IgD-negative memory B cell (primary cell): ENCODE measurements around the gene ZNF189. TPM values are rescaled to one million over a fixed set of nuclear protein-coding genes. Genes with fewer than 3 reads are reported as not detected.

Source experiments
- H3K27ac Mint-ChIP-seq, 3 donors: one replicate each; pipeline ENCODE4 v1.8.0; 2020 to 2022; ENCODE audit warnings: mild to moderate bottlenecking in 3 of 3, mixed read lengths in 3 of 3, moderate library complexity in 1 of 3
- H3K27me3 Mint-ChIP-seq: one replicate; pipeline ENCODE4 v1.8.0; 2021; ENCODE audit warnings: mixed read lengths
- H3K36me3 Mint-ChIP-seq: one replicate; pipeline ENCODE4 v1.8.0; 2020; ENCODE audit warnings: mild to moderate bottlenecking, mixed read lengths
- H3K4me1 Mint-ChIP-seq, 3 donors: one replicate each; pipeline ENCODE4 v1.8.0; 2020 to 2022; ENCODE audit warnings: mixed read lengths in 3 of 3, mild to moderate bottlenecking in 1 of 3
- H3K4me3 Mint-ChIP-seq, 4 donors: one replicate each; pipeline ENCODE4 v1.8.0; 2020 to 2022; ENCODE audit warnings: mild to moderate bottlenecking in 4 of 4, mixed read lengths in 4 of 4, moderate library complexity in 3 of 4
- H3K9me3 Mint-ChIP-seq, 3 donors: one replicate each; pipeline ENCODE4 v1.8.0; 2020 to 2021; ENCODE audit warnings: mixed read lengths in 3 of 3, mild to moderate bottlenecking in 1 of 3
- polyA plus RNA-seq: library from polyadenylated mRNA; unstranded; fragments of 300-500 nt; fragmentation: Illumina TruSeq; gene quantifications from one replicate; pipeline ENCODE4 v1.2.3, GENCODE V29; 2021

The ZNF189 gene
- polyA plus RNA-seq, 1 donor from 2014 or later: 3.8 TPM

DNA sequence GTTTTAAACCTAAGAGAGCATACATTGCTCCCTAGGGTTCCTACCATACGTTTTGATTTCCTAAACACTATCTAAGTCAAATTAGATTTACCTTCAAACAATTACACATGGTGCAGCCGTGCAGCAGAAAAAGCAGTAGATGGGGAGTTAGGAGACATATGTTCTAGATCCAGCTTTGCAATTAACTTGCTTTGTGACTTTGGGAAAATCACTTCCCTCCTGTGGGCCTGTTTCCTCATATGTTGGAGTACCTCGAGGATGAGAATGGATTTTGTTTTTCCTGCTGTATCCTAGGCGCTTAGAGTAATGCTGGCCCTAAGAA is 944 bp upstream of the ZNF189 start:
- peaks cover 2 to 7% (median 3%) of the 10 kb centered on the region in 3 donors for H3K9me3 Mint-ChIP-seq
- peaks cover 2% of the 10 kb centered on the region for H3K27me3 Mint-ChIP-seq
- peaks cover 27% of the 10 kb centered on the region for H3K36me3 Mint-ChIP-seq
- peak overlapping the region; percentile 93 to 100 (median 98) for H3K4me3 Mint-ChIP-seq
- peaks cover 39 to 68% (median 53%) of the 10 kb centered on the region in 3 donors for H3K4me1 Mint-ChIP-seq
- H3K27ac Mint-ChIP-seq: peak overlapping the region; percentile 81 to 99 (median 98)

DNA sequence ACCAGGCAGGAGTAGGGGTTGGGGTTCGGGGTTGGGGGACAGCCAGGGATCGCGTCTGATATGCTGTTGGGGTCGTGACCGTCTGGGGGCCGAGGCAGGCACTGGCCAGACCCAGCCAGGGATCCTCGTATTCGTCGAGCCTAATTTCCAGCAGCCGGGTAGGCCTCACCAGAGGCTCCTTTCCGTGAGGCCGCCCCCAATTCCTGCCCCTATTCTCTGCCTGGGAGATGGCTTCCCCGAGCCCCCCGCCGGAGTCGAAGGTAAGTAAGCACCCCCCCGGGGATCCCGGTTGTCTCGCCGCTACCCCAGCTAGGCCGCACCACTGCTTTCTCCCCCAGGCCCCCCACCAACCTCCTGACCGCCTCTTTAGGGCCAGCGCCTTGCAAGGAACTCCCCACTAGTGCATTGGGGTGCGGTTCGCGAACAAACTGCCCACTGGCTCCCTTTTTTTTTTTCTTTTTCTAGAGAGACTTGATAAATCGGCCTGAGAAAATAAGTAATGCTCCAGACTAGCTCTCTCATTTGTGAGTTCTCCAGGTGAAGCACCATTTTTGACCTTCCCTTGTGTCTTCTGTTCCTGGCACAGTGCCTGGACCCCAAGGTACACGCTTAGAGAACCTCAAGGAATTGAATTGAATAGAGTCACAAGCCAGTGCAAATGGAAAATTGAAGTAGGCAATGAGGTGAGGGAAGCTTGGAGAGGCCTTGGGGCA is 435 bp downstream of the ZNF189 start:
- H3K4me1 Mint-ChIP-seq: peaks cover 38 to 68% (median 54%) of the 10 kb centered on the region in 3 donors
- peak overlapping the region; percentile 81 to 99 (median 98) for H3K27ac Mint-ChIP-seq
- peaks cover 2% of the 10 kb centered on the region for H3K27me3 Mint-ChIP-seq
- H3K9me3 Mint-ChIP-seq: peaks cover 2 to 13% (median 8%) of the 10 kb centered on the region in 3 donors
- peaks cover 30% of the 10 kb centered on the region for H3K36me3 Mint-ChIP-seq
- peak overlapping the region; percentile 93 to 100 (median 98) for H3K4me3 Mint-ChIP-seq

DNA sequence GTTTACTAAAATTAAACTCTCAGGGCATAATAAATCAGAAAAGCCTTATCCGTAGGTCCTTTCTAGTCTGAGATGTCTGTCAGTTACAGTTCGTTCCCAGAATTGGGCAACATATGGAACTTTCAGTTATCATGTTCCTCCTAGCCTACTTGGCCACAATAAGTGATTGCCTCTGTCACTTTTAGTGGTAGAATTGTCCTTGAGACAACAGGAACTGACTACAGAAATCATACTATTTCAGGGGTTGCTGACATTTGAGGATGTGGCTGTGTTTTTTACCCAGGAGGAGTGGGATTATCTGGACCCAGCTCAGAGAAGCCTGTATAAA is 956 bp downstream of the ZNF189 start:
- peaks cover 4 to 11% (median 8%) of the 10 kb centered on the region in 3 donors for H3K9me3 Mint-ChIP-seq

DNA sequence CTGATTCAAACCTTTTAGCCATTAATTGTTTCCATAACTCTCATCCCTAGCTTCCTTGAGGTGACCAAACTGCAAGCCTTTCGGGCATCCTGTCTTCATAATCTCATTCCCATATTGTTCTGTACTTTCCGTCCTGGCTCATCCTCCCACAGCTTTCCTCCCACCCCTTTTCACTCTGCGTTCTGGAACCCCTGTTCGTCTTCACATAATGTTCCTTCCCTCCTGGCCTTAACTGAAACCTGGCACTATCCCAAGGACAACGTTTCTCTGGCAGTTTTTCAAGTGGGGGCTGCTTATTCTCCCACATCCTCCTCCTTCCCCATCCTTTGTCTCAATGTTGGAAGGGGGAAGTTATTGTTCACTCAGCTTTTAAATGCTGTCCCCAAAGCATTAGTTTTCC is 1.5 kb downstream of the ZNF189 start:
- Mint-ChIP-seq H3K4me1 (peaks cover 31 to 58% (median 48%) of the 10 kb centered on the region in 3 donors), H3K27ac (peak overlapping the region in 2 of 3 donors; percentile 65 to 98), H3K4me3 (peak overlapping the region; percentile 83 to 99 (median 96)), H3K27me3 (peaks cover 2% of the 10 kb centered on the region), H3K36me3 (peaks cover 38% of the 10 kb centered on the region), H3K9me3 (peaks cover 8 to 16% (median 13%) of the 10 kb centered on the region in 3 donors)

More for the DNA sequence above, 956 bp downstream of the ZNF189 start:
- peaks cover 2% of the 10 kb centered on the region for H3K27me3 Mint-ChIP-seq
- peaks cover 35 to 63% (median 53%) of the 10 kb centered on the region in 3 donors for H3K4me1 Mint-ChIP-seq
- peak overlapping the region; percentile 93 to 100 (median 98) for H3K4me3 Mint-ChIP-seq
- H3K36me3 Mint-ChIP-seq: peaks cover 32% of the 10 kb centered on the region
- H3K27ac Mint-ChIP-seq: peak overlapping the region in 2 of 3 donors; percentile 13 to 98

DNA sequence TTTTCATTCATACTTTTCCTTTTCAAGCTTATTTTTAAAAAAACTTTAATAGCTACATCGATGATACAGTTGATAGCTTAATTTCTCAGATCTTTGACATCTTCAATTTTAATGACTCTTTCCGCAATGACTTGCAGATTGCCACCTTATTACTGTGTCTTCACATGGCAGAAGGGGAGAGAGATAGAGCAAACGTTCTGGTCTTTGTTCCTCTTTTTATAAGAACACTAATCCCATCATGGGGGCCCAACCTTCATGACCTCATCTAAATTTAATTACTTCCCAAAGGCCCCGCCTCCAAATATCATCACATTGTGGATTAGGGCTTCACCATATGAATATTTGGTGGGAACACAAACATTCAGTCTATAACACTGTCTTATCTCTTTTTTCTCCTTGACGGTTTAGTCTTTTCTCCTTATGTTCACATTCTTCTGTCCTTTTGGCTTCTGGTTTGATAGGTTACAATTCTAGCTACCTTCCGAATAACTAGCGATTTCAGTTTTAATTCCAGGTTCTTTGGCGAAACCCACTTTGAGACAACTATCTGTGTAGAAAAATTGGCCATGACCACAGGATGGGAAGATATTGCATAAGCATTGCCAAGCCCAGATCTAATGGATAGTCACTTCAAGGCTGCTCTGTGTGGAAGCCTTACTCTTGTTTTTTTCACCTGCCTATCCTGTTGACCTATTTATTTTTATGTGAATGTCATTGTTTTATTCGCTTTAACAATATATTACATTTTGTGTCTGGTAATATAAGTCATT is 5.0 kb downstream of the ZNF189 start:
- Mint-ChIP-seq H3K27me3 (peaks cover 2% of the 10 kb centered on the region), H3K27ac (peak overlapping the region in 1 of 3 donors; percentile 7), H3K4me3 (peak overlapping the region in 2 of 4 donors; percentile 31 to 42), H3K4me1 (peaks cover 14 to 36% (median 29%) of the 10 kb centered on the region in 3 donors), H3K36me3 (peaks cover 59% of the 10 kb centered on the region), H3K9me3 (peaks cover 27 to 43% (median 28%) of the 10 kb centered on the region in 3 donors)

DNA sequence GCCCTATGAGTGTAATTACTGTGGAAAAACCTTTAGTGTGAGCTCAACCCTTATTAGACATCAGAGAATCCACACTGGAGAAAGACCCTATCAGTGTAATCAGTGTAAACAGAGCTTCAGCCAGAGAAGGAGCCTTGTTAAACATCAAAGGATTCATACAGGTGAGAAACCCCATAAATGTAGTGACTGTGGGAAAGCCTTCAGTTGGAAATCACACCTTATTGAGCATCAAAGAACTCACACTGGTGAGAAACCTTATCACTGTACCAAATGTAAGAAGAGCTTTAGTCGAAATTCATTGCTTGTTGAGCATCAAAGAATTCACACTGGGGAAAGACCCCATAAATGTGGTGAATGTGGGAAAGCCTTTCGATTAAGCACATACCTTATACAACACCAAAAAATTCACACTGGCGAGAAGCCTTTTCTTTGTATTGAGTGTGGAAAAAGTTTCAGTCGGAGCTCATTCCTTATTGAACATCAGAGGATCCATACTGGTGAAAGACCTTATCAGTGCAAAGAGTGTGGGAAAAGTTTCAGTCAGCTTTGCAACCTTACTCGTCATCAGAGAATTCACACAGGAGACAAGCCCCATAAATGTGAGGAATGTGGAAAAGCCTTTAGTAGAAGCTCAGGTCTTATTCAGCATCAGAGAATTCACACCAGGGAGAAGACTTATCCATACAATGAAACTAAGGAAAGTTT is 9.9 kb downstream of the ZNF189 start:
- no peak overlapping the region for H3K27ac Mint-ChIP-seq
- H3K4me1 Mint-ChIP-seq: peaks cover 0 to 7% (median 2%) of the 10 kb centered on the region in 3 donors
- peaks cover 27 to 60% (median 43%) of the 10 kb centered on the region in 3 donors for H3K9me3 Mint-ChIP-seq
- peaks cover 38% of the 10 kb centered on the region for H3K36me3 Mint-ChIP-seq
- no peak overlapping the region for H3K4me3 Mint-ChIP-seq
- no peaks in the 10 kb centered on the region for H3K27me3 Mint-ChIP-seq

DNA sequence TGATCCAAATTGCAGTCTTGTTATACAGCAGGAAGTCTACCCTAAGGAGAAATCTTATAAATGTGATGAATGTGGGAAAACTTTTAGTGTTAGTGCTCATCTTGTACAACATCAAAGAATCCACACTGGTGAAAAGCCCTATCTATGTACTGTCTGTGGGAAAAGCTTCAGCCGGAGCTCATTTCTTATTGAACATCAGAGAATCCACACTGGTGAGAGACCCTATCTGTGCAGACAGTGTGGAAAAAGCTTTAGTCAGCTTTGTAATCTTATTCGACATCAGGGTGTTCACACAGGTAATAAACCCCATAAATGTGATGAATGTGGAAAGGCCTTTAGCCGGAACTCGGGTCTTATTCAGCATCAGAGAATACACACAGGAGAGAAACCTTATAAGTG is 10.4 kb downstream of the ZNF189 start:
- H3K27me3 Mint-ChIP-seq: no peaks in the 10 kb centered on the region
- H3K9me3 Mint-ChIP-seq: peaks cover 26 to 58% (median 41%) of the 10 kb centered on the region in 3 donors
- H3K4me3 Mint-ChIP-seq: no peak overlapping the region
- H3K4me1 Mint-ChIP-seq: peaks cover 0 to 7% (median 3%) of the 10 kb centered on the region in 3 donors
- no peak overlapping the region for H3K27ac Mint-ChIP-seq
- peaks cover 38% of the 10 kb centered on the region for H3K36me3 Mint-ChIP-seq

DNA sequence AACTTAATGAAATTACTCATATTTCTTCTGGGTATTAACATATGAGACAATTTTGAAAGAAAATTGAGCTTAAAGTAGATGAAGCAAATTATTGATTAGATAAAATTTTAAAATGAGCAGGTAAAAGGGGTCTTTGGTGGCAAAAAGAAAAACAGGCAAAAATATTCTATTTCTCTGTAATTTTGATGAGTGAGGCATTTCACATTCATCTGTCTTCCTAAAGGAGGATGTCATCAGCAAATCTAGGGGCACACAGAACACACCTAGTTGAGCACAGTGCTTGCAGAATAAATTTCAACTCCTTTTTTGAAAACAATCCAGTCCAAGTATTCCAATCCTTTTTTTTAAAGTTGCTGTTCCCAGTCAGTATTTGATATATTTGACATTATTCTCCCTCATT is 16.2 kb downstream of the ZNF189 start:
- Mint-ChIP-seq H3K27me3 (no peaks in the 10 kb centered on the region), H3K4me1 (peaks cover 0 to 9% (median 2%) of the 10 kb centered on the region in 3 donors), H3K36me3 (peaks cover 6% of the 10 kb centered on the region), H3K27ac (no peak overlapping the region), H3K9me3 (peaks cover 16 to 35% (median 27%) of the 10 kb centered on the region in 3 donors), H3K4me3 (no peak overlapping the region)

DNA sequence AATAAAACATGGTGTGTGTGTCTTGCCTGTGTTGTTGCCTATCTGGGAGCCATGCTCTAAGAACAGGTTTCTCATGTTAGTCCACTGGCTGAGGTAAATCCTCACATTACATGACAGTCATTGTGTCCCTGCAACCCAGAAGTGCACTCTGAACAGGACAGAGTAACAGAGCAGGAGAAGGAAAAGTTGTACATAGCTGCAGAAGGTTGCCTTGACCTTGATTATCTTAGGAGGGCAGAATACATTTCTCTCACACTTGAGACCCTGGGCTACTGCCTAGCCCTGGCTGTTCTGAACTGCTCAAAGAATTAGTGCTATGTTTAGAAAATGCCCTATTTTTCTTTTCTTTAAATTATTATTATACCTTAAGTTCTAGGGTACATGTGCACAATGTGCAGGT is 16.9 kb downstream of the ZNF189 start:
- H3K4me3 Mint-ChIP-seq: peak overlapping the region in 1 of 4 donors; percentile 4
- peaks cover 16 to 30% (median 22%) of the 10 kb centered on the region in 3 donors for H3K9me3 Mint-ChIP-seq
- H3K27ac Mint-ChIP-seq: no peak overlapping the region
- H3K27me3 Mint-ChIP-seq: no peaks in the 10 kb centered on the region
- peaks cover 0 to 8% (median 2%) of the 10 kb centered on the region in 3 donors for H3K4me1 Mint-ChIP-seq
- H3K36me3 Mint-ChIP-seq: peaks cover 6% of the 10 kb centered on the region

DNA sequence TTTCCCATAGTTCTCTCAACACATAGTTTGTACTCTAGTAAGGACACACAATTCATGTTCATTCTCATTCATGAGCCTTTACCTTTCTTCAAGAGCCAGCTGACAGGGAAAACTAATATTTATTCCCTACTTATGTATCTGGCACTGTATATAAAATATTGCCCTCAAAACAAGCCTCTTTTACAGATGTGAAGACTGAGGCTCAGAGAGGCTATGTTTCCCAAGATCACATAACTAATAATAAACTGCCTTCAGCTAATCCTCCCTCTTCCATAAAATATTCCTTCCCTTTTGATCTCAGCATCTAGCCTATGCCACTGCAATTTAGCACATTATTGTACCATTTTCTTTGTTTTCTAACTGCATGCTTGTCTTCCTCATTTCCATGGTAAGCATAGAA is 18.7 kb downstream of the ZNF189 start:
- H3K27ac Mint-ChIP-seq: no peak overlapping the region
- H3K4me3 Mint-ChIP-seq: peak overlapping the region in 2 of 4 donors; percentile 1 to 20
- peaks cover 18 to 30% (median 19%) of the 10 kb centered on the region in 3 donors for H3K9me3 Mint-ChIP-seq
- peaks cover 0 to 4% (median 2%) of the 10 kb centered on the region in 3 donors for H3K4me1 Mint-ChIP-seq
- no peaks in the 10 kb centered on the region for H3K27me3 Mint-ChIP-seq
- H3K36me3 Mint-ChIP-seq: peaks cover 6% of the 10 kb centered on the region

DNA sequence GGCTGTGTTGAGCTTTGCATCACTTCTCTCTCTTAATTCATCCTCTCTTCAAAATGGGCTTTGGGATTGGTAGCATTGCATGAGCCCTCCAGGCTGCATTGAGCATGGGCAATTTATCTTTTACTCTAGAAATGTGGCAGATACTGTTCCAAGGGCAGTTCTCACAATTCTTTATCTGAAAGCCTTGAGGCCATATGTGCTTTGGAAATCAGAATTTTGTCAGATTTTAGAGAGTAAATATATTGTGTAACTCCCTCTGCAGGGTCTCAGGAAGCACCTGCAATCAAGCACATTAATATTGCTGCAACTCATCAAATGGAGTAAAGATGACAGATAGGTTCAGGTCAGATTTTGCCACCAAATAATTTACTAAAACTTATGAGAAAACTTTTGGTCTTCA is 19.3 kb downstream of the ZNF189 start:
- Mint-ChIP-seq H3K9me3 (peaks cover 18 to 25% (median 19%) of the 10 kb centered on the region in 3 donors), H3K27me3 (no peaks in the 10 kb centered on the region), H3K36me3 (peaks cover 6% of the 10 kb centered on the region), H3K27ac (no peak overlapping the region), H3K4me1 (peaks cover 0 to 4% (median 2%) of the 10 kb centered on the region in 3 donors), H3K4me3 (no peak overlapping the region)

DNA sequence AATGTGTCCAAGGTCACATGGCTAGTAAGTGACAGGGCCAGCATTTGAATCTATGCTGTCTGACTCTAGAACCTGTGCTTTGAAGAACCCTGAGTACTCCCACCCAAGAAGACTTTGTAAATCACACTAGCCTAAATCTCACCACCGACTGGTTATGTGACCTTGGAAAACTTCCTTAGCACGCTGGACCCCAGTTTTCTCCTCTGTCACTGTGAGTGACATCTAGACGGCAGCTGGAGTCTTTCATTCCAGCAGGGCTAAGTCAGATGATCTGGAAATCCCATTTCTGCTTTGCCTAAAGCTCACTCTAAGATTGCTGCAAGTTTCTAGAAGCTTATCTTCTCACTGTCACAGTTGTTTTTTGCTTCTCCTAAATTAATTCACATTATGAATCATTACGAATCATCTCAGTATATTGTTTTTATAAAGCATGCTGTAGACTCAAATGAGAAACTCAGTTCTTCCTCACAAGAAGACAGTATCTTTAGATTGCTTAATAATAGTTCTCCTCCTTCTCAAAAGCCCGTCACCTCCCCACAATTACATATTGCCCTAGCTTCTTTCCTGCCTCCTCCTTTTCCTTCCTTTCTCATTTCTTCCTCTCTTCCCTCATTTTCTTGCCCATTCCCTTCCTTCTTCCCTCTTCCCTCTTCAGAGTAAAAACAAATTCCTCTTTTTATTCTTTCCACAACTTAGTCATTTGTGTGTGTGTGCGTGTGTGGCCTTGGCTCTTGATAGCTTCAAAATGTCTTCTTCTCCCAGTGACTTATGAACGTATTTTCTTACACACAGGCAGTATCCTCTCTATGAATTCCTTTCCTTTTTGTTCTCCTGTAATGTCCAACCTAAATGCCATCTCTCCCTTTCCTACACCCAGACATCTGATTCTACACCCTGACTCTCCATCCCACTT is 20.1 kb downstream of the ZNF189 start:
- peak overlapping the region in 1 of 3 donors; percentile 16 for H3K27ac Mint-ChIP-seq

DNA sequence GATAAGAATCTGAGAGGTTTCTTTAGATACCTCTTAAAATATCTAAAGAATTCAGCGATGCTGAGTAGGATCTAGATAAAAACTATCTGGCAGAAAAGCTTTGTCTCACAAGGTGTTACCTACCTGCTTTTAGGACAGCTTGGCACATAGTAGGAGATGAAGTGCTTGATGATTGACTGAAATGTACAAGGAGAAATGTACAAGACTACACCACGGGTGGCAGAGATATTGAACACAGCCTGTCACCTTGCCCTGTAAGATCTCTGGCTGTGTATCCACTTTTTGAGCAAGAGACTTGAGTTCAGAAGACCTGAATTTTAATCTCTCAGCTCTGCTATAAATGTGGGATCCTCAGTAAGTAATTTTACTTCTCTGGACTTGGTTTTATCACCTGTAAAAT is 21.2 kb downstream of the ZNF189 start:
- Mint-ChIP-seq H3K27me3 (no peaks in the 10 kb centered on the region), H3K4me3 (no peak overlapping the region), H3K9me3 (peaks cover 12 to 16% (median 15%) of the 10 kb centered on the region in 3 donors), H3K27ac (no peak overlapping the region), H3K36me3 (peaks cover 6% of the 10 kb centered on the region), H3K4me1 (peaks cover 0 to 4% (median 0%) of the 10 kb centered on the region in 3 donors)

More for the DNA sequence above, 20.1 kb downstream of the ZNF189 start:
- H3K36me3 Mint-ChIP-seq: peaks cover 6% of the 10 kb centered on the region
- peaks cover 0 to 4% (median 0%) of the 10 kb centered on the region in 3 donors for H3K4me1 Mint-ChIP-seq
- H3K27me3 Mint-ChIP-seq: no peaks in the 10 kb centered on the region
- H3K9me3 Mint-ChIP-seq: peaks cover 13 to 19% (median 19%) of the 10 kb centered on the region in 3 donors
- H3K4me3 Mint-ChIP-seq: no peak overlapping the region

DNA sequence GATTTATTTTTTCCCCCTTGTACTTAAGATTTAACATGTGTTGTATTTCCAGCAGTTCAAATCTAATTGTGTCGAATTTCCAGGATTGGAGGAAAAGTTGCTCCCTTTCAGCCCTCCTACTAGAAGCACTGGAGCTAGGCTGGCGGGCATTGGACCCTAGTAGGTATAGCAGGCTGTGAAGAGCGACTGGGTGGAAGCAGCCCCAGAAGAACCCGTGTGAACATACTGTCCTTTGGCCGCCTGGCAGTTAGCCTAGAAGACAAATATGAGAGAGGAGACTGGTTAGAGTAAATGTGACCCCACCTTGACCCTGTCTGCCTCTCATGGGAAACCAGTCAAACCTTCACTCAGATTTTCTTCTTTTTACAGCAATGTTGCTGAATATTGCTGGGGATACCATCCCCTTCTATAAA is 23.0 kb downstream of the ZNF189 start:
- H3K4me1 Mint-ChIP-seq: peaks cover 0 to 11% (median 0%) of the 10 kb centered on the region in 3 donors
- peak overlapping the region in 1 of 3 donors; percentile 27 for H3K27ac Mint-ChIP-seq
- H3K4me3 Mint-ChIP-seq: no peak overlapping the region
- H3K9me3 Mint-ChIP-seq: peaks cover 8 to 13% (median 9%) of the 10 kb centered on the region in 3 donors
- H3K27me3 Mint-ChIP-seq: no peaks in the 10 kb centered on the region
- peaks cover 6% of the 10 kb centered on the region for H3K36me3 Mint-ChIP-seq
